RWPE2 (cell line): Measurements from ENCODE around the gene NUSAP1.

ENCODE experiments used
- ATAC-seq: fragments of 200-7000 bp; cut with Tn5 transposase; 3 replicates; pipeline ENCODE4 v1.9.1; 2021; ENCODE audit warnings: low read depth
- DNase-seq: peaks from one replicate; pipeline ENCODE4 v3.0.0-alpha.2; 2020; ENCODE audit warnings: low spot score
- H3K27ac ChIP-seq: fragments of 450-650 bp; 2 replicates; pipeline ENCODE4 v1.5.1; 2017; ENCODE audit warnings: mild to moderate bottlenecking; ENCODE audit not compliant: poor library complexity, severe bottlenecking
- H3K27me3 ChIP-seq: fragments of 250-450 bp; sonication (Bioruptor Pico); 2 replicates; pipeline ENCODE4 v1.5.1; 2021; ENCODE audit warnings: mild to moderate bottlenecking, moderate library complexity; ENCODE audit not compliant: insufficient read depth, poor library complexity, severe bottlenecking
- H3K36me3 ChIP-seq: fragments of 250-450 bp; sonication (Bioruptor Pico); 2 replicates; pipeline ENCODE4 v1.5.1; 2020; ENCODE audit warnings: low read depth, mild to moderate bottlenecking, moderate library complexity
- H3K4me1 ChIP-seq: fragments of 250-450 bp; sonication (Bioruptor Pico); 2 replicates; pipeline ENCODE4 v1.5.1; 2021; ENCODE audit warnings: mild to moderate bottlenecking, moderate library complexity; ENCODE audit not compliant: insufficient read depth, poor library complexity, severe bottlenecking
- H3K4me3 ChIP-seq: fragments of 250-450 bp; sonication (Bioruptor Pico); 2 replicates; pipeline ENCODE4 v1.5.1; 2021; ENCODE audit warnings: mild to moderate bottlenecking, moderate library complexity; ENCODE audit not compliant: severe bottlenecking
- H3K9me3 ChIP-seq: fragments of 250-450 bp; sonication (Bioruptor Pico); 2 replicates; pipeline ENCODE4 v1.5.1; 2021; ENCODE audit warnings: mild to moderate bottlenecking, moderate library complexity; ENCODE audit not compliant: severe bottlenecking
- CTCF ChIP-seq: fragments of 450-650 bp; IDR thresholded peaks from one replicate; pipeline ENCODE4 v1.5.1; 2017; ENCODE audit warnings: mild to moderate bottlenecking, moderate library complexity; ENCODE audit not compliant: poor library complexity, severe bottlenecking

NUSAP1 gene

GRCh38 chr15:41429003-41429890 lies 96.6 kb downstream of the NUSAP1 start:
- TF ChIP-seq CTCF, result no peak
- Histone ChIP-seq H3K27me3 (no peaks in the 10 kb centered on the region), H3K36me3 (peaks cover 4% of the 10 kb centered on the region), H3K27ac (no peak overlapping the region), H3K4me3 (no peak overlapping the region), H3K4me1 (no peaks in the 10 kb centered on the region), H3K9me3 (no peaks in the 10 kb centered on the region)
- DNase-seq (no peak), ATAC-seq (no peak)
